ENCODE data around the gene C22orf23.

The C22orf23 gene

GRCh38 chr22:37930270-37930951 is 23.0 kb downstream of the C22orf23 start:
- no peak for ATAC-seq (ENCODE audit: low read depth)
- Mint-ChIP-seq H3K4me3 (no peak overlapping the region), H3K9me3 (no peaks in the 10 kb centered on the region), H3K4me1 (peaks cover 15% of the 10 kb centered on the region), H3K36me3 (peaks cover 9% of the 10 kb centered on the region), H3K27me3 (no peaks in the 10 kb centered on the region), H3K27ac (no peak overlapping the region)
- no peak for DNase-seq (ENCODE audit: low spot score in 2 of 2)

DNA sequence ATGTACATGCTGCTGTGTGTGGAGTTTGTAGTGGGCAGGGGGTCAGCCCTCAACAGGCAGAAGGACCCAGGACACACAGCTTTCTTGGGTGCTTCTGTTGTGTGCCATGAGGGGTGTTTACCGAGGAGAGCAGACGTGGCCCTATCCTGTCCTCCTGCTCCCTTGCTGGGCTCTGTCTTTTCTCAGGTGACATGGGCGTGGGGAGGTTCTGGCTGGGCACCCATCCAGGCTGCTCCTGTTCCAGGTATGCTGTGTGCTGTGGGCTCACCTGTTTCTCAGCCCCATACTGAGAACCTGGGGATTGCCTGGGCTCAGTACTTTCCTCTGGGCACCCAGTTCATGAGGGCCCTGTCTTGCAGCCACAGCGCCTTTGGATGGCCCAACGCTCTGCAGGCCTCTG is 24.0 kb downstream of the C22orf23 start:
- no peak for DNase-seq (ENCODE audit: low spot score in 2 of 2)

GRCh38 chr22:37927637-37927936 is 25.8 kb downstream of the C22orf23 start:
- peaks cover 11% of the 10 kb centered on the region for H3K36me3 Mint-ChIP-seq
- no peaks in the 10 kb centered on the region for H3K9me3 Mint-ChIP-seq
- ATAC-seq (ENCODE audit: low read depth) (no peak), DNase-seq (ENCODE audit: low spot score in 2 of 2) (no peak)
- H3K4me1 Mint-ChIP-seq: peaks cover 8% of the 10 kb centered on the region
- H3K4me3 Mint-ChIP-seq: no peak overlapping the region
- no peak overlapping the region for H3K27ac Mint-ChIP-seq
- H3K27me3 Mint-ChIP-seq: no peaks in the 10 kb centered on the region

More for the DNA sequence above, 24.0 kb downstream of the C22orf23 start:
- no peak overlapping the region for H3K4me3 Mint-ChIP-seq
- no peaks in the 10 kb centered on the region for H3K9me3 Mint-ChIP-seq
- H3K4me1 Mint-ChIP-seq: peaks cover 15% of the 10 kb centered on the region
- no peak overlapping the region for H3K27ac Mint-ChIP-seq
- no peak for ATAC-seq (ENCODE audit: low read depth)
- H3K36me3 Mint-ChIP-seq: peaks cover 9% of the 10 kb centered on the region
- no peaks in the 10 kb centered on the region for H3K27me3 Mint-ChIP-seq

DNA sequence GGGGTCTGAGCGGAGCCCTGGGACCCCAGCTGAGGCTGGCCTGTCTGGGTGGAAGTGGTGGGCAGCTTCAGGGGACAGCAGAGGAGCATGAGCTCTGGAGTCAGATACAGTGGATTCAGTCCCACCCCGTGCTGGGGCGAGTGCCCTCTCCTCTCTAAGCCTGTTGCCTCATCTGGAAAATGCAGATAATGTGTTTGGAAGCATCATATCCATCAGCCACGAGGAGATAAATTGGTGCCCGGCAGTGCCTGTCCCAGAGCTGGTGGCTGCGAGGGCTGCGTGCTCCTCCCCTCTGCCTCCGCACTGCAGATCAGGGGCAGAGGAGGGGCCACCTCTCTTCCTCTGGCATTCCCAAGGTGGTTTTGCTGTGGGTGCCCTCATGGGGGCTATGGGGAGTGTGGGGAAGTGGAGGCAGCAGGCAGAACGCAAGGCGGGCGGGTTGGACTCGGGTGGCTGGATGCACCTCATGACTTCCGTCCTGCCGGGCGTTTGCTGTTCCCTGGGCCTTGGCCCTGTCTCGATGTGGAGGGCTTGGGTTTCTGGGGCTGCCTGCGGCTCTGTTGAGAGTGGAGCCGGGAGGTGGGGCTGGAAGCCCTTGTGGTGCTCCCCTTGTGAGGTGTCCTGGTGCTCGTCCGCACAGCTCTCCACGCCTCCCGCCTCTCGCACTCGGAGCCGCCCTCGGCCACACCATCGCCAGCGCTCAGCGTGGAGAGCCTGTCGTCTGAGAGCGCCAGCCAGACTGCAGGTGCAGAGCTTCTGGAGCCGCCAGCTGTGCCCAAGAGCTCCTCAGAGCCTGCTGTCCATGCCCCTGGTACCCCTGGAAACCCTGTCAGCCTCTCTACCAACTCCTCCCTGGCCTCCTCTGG is 26.4 kb downstream of the C22orf23 start:
- H3K36me3 Mint-ChIP-seq: peaks cover 11% of the 10 kb centered on the region
- ATAC-seq (ENCODE audit: low read depth) (no peak), DNase-seq (ENCODE audit: low spot score in 2 of 2) (no peak)
- H3K4me3 Mint-ChIP-seq: no peak overlapping the region
- H3K27ac Mint-ChIP-seq: no peak overlapping the region
- no peaks in the 10 kb centered on the region for H3K9me3 Mint-ChIP-seq
- peaks cover 8% of the 10 kb centered on the region for H3K4me1 Mint-ChIP-seq
- no peaks in the 10 kb centered on the region for H3K27me3 Mint-ChIP-seq

- Mint-ChIP-seq H3K4me3 (no peak overlapping the region), H3K27me3 (no peaks in the 10 kb centered on the region), H3K9me3 (no peaks in the 10 kb centered on the region), H3K4me1 (peaks cover 10% of the 10 kb centered on the region), H3K27ac (no peak overlapping the region), H3K36me3 (peaks cover 11% of the 10 kb centered on the region)
- ATAC-seq (ENCODE audit: low read depth) (no peak), DNase-seq (ENCODE audit: low spot score in 2 of 2) (no peak)
These were observed 27.0 kb downstream of the C22orf23 start for GRCh38 chr22:37926358-37926757.

GRCh38 chr22:37925767-37926166 is 27.6 kb downstream of the C22orf23 start:
- Mint-ChIP-seq H3K27ac (no peak overlapping the region), H3K9me3 (no peaks in the 10 kb centered on the region), H3K36me3 (peaks cover 11% of the 10 kb centered on the region), H3K27me3 (no peaks in the 10 kb centered on the region), H3K4me1 (peaks cover 10% of the 10 kb centered on the region), H3K4me3 (no peak overlapping the region)
- DNase-seq (ENCODE audit: low spot score in 2 of 2) (no peak), ATAC-seq (ENCODE audit: low read depth) (no peak)

- Mint-ChIP-seq H3K9me3 (no peaks in the 10 kb centered on the region), H3K4me1 (peaks cover 6% of the 10 kb centered on the region), H3K27ac (no peak overlapping the region), H3K4me3 (no peak overlapping the region), H3K36me3 (peaks cover 11% of the 10 kb centered on the region), H3K27me3 (no peaks in the 10 kb centered on the region)
- ATAC-seq (ENCODE audit: low read depth) (no peak), DNase-seq (ENCODE audit: low spot score in 2 of 2) (no peak)
These were observed 28.1 kb downstream of the C22orf23 start for GRCh38 chr22:37925330-37925729.

- Mint-ChIP-seq H3K36me3 (peaks cover 16% of the 10 kb centered on the region), H3K9me3 (no peaks in the 10 kb centered on the region), H3K4me1 (peaks cover 10% of the 10 kb centered on the region), H3K27me3 (no peaks in the 10 kb centered on the region), H3K27ac (no peak overlapping the region), H3K4me3 (no peak overlapping the region)
- no peak for ATAC-seq (ENCODE audit: low read depth)
- DNase-seq (ENCODE audit: low spot score in 2 of 2): no peak
These were observed 28.9 kb downstream of the C22orf23 start for GRCh38 chr22:37924386-37925065.

DNA sequence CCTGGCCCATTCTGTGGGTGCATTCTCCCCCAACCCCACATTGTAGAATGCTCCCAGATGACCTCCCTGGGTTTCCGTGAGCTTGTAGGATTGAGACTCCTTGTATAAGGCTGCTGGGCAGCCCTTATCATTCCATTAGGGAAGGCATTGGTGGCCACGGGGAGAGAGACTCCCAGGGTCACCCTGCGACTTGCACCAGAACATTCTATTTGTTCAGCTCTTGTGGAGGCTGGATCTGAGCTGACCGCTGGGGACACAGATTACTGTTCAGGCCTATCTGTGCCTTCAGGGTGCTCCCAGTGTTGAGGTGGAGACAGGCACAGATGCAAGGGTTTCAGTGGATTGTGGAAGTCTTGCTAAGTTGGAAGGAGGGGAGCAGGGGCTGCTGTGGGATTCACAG is 29.5 kb downstream of the C22orf23 start:
- ATAC-seq (ENCODE audit: low read depth) (no peak), DNase-seq (ENCODE audit: low spot score in 2 of 2) (no peak)
- Mint-ChIP-seq H3K4me3 (no peak overlapping the region), H3K4me1 (peaks cover 10% of the 10 kb centered on the region), H3K9me3 (no peaks in the 10 kb centered on the region), H3K27me3 (no peaks in the 10 kb centered on the region), H3K36me3 (peaks cover 12% of the 10 kb centered on the region), H3K27ac (no peak overlapping the region)

DNA sequence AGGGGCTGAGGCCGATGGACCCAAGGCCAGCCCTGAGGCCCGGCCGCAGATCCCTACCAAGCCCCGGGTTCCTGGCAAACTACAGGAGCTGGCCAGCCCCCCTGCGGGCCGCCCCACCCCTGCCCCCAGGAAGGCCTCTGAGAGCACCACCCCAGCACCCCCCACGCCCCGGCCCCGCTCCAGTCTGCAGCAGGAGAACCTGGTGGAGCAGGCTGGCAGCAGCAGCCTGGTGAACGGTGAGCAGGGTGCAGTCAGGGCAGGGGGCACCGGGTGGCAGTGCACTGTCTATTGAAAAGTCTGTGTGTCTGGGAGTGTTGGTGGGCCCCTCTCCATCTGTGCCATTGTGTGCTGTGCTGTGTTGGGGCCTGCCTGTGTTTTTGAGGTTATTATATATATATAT is 31.2 kb downstream of the C22orf23 start:
- H3K36me3 Mint-ChIP-seq: peaks cover 7% of the 10 kb centered on the region
- ATAC-seq (ENCODE audit: low read depth) (no peak), DNase-seq (ENCODE audit: low spot score in 2 of 2) (no peak)
- H3K27ac Mint-ChIP-seq: no peak overlapping the region
- no peak overlapping the region for H3K4me3 Mint-ChIP-seq
- H3K27me3 Mint-ChIP-seq: no peaks in the 10 kb centered on the region
- H3K4me1 Mint-ChIP-seq: peaks cover 12% of the 10 kb centered on the region
- no peaks in the 10 kb centered on the region for H3K9me3 Mint-ChIP-seq

- peak; percentile 56 for ATAC-seq (ENCODE audit: low read depth)
- Mint-ChIP-seq H3K9me3 (no peaks in the 10 kb centered on the region), H3K36me3 (peaks cover 9% of the 10 kb centered on the region), H3K27me3 (no peaks in the 10 kb centered on the region), H3K27ac (peak overlapping the region; percentile 88), H3K4me1 (peaks cover 12% of the 10 kb centered on the region), H3K4me3 (peak overlapping the region; percentile 51)
- no peak for DNase-seq (ENCODE audit: low spot score in 2 of 2)
These were observed 33.3 kb downstream of the C22orf23 start for GRCh38 chr22:37920126-37920525.

DNA sequence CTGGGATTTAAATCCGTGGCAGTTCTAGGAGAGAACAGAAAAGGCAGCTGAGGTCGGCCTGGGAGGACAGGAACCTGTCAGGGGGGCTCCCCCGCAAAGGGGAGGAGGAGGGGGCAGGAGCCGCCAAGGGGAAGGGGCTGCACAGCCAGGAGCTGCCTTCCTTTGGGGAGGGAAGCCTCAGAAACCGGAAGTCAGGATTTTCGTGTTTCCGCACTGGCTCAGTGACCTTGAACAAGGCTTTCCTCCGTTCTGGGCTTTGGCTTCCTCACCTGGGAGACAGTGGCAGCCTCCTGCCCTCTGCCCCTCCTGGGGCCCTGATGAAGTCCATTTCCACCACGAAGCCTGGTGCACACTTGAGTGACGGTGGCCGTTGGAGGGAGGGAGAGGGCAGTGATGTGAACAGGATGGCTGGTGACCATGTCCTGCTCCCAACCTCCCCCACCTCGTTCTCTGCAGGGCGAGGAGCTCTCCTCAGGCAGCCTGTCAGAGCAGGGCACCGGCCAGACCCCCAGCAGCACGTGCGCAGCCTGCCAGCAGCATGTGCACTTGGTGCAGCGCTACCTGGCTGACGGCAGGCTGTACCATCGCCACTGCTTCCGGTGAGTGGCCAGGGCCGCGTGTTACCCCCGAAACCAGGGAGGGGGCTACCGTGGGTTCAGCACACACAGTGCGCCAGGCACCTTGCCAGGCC is 34.7 kb downstream of the C22orf23 start:
- H3K27me3 Mint-ChIP-seq: no peaks in the 10 kb centered on the region
- H3K4me3 Mint-ChIP-seq: no peak overlapping the region
- H3K9me3 Mint-ChIP-seq: no peaks in the 10 kb centered on the region
- H3K27ac Mint-ChIP-seq: no peak overlapping the region
- H3K36me3 Mint-ChIP-seq: peaks cover 9% of the 10 kb centered on the region
- ATAC-seq (ENCODE audit: low read depth): no peak
- peaks cover 12% of the 10 kb centered on the region for H3K4me1 Mint-ChIP-seq
- DNase-seq (ENCODE audit: low spot score in 2 of 2): no peak

GRCh38 chr22:37917874-37918548 is 35.4 kb downstream of the C22orf23 start:
- Mint-ChIP-seq H3K9me3 (no peaks in the 10 kb centered on the region), H3K27me3 (no peaks in the 10 kb centered on the region), H3K4me1 (peaks cover 12% of the 10 kb centered on the region), H3K4me3 (no peak overlapping the region), H3K27ac (no peak overlapping the region), H3K36me3 (peaks cover 7% of the 10 kb centered on the region)
- DNase-seq (ENCODE audit: low spot score in 2 of 2): no peak
- ATAC-seq (ENCODE audit: low read depth): peak; percentile 61
